HG02798 (cell line): ENCODE results near the gene C1orf21.

Experiments used
- ATAC-seq: cut with Tn5 transposase; IDR thresholded peaks from one replicate; pipeline ENCODE4 v1.9.1; 2021; ENCODE audit warnings: mild to moderate bottlenecking; ENCODE audit not compliant: unreplicated experiment, poor library complexity

Gene C1orf21

DNA sequence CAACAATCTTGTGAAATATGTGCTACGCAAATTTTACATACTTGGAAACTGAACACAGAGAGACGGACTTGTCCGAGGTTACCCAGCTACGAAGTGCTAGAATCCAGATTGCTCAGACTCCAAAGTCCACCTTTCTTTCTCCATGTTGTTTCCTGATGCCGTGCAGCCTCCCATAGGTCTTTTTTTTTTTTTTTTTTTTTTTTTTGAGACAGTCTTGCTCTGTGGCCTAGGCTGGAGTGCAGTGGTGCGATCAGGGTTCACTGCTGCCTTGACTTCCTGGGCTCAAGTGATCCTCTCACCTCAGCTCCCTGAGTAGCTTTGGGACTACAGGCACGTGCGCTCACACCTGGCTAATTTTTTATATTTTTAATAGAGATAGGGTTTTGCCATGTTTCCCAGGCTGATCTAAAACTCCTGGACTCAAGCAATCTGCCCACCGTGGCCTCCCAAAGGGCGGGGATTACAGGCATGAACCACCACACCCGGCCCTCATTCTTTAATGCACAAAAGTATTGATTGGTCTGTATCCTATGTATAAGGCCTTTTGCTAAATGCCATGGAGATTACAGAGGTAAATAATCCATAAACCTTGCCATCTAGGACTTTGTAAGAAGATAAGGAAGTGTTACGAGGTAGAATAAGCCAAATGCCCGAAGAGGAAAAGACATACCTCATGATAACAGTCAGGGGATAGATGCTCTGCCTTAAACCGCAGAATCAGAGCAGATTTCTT lies 92.8 kb downstream of the C1orf21 start:
- no peak for ATAC-seq

DNA sequence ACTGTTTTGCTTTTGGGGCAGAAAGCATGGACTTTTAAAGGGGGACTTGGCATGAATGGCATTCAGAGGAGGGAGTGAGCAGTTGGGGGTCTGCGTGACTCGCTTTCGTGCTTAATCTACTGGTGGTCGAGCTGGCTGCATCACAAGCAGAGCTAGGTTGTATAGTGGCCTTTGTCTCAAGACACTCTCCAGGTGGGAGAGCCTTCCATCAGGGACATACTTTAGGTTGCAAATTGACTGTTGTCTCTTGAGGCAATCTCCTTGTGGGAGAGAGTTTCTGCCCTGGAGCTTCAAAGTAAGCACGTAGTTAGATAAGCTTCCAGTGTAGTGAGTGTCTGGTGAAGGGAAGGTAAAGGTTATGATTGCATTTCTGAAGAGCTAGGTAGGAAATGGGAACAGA lies 93.9 kb downstream of the C1orf21 start:
- ATAC-seq = no peak

GRCh38 chr1:184482136-184482535 lies 95.3 kb downstream of the C1orf21 start:
- ATAC-seq = no peak

DNA sequence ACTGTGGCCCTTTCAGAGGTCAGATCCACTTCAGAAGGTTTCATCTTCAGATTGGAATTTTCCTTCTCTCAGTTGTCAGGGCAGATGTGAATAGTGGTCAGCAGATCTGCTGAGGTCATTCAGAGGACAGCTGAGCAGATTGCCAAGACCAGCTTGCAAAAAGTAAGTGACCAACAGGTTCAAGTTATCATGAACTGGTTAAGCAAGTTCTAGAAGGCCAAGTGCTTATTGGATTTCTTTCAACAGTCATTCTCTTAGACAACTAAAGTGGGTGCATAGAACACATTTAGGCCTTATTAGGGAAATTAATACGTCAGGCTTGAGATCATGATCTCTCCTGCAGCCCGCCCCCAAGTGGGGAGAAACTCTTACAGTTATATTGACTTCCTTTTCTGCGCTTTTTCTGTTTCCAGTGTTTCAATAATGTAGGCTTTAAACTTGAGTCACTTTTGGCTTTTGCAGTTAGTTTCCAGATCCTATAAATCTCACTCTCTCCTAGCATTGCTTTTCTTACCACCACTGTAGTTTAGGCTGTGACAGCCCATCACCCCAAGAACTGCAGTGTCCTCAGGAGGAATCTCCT lies 96.4 kb downstream of the C1orf21 start:
- ATAC-seq = no peak

GRCh38 chr1:184485751-184486723 lies 99.2 kb downstream of the C1orf21 start:
- ATAC-seq = no peak

DNA sequence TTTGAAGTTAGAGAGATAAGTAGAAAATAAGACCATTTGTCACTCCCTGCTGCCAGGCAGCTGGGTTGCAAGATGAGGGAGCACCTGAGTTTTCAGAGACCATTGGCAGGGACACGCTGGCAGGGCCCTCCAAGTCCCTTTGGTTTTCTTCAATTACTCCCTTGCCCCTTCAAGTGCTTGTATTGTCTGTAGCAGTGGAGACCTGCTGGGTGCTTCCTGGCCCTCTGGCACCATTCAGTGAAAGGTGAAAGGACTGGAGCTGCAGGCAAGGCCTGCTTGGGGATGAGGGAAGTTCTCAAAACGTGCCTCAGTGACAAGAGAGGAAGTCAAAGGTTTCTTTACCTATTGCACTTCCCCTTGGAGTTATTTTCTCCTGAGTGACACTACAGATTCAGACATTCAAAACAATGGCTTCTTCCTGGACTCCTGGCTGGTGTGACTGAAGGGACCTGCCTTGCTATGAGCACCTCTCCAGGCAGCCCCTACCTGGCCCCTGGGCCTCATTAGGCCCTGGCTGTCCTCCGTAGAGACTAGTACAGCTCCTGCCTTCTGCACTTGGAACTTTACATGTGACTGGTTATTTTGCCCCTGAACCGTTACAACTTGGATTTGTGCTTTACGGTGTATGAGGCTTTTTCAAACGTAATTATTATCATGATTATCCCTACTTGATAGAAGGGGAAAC lies 100.1 kb downstream of the C1orf21 start:
- ATAC-seq = no peak

- no peak for ATAC-seq
Measured at GRCh38 chr1:184487531-184488193, 100.8 kb downstream of the C1orf21 start.

DNA sequence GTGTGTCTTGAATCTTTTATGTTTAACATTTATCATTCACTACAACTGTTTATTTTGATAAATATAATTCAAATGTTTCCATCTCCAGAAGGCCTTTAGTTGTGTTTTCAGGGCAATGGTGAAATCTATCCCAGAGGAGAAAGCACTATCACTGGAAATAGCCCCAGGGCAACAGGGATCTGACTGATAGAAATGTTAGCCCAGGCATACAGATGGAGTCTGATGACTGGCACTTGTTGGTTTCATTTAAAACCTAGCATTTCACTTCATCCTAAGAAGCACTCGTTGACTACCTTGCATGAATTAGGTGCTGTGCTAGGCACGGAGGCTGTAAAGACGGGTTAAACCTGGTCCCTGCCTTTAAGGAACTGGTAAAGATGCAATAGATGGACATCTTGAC lies 103.1 kb downstream of the C1orf21 start:
- no peak for ATAC-seq

DNA sequence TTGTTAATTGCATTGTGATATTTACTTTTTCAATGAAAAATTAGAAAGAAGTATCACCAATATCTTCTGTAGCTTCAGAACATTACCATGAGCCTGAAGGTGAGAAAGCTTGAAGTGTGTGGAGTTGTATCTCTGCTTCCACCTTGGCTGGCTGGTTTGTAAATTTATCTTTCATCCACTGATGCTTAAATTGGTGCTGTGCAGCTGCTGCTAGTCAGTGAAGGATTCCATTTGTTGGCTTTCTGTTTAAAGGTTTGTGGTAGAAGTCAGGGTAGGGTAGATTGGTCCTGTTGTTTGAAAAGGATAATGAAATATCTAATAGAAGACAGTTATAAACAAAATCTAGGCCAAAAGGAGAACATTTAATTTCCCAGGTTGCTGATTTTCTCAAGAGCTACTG lies 105.7 kb downstream of the C1orf21 start:
- ATAC-seq = no peak

GRCh38 chr1:184493987-184494388 lies 107.2 kb downstream of the C1orf21 start:
- no peak for ATAC-seq

DNA sequence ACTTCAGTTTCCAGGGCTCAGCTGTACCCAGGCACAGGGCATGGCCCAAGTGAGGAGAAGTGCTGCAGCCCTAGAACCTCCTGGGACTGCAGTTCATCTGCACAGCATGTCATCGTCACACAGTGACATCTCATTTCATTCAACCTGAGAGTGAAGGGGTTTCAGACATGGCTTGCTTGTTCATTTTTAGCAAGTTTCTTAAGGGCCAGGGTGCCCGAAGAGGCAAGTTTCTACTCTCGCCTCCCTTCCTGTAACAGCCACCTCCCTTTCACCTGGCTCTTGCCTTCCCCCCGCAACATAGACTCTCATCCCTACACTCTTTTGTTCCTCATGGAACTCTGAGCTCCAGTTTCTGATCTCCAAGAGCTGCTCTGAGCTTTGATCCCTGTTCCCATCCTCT lies 108.1 kb downstream of the C1orf21 start:
- ATAC-seq = peak; percentile 83

GRCh38 chr1:184497959-184498723 lies 111.3 kb downstream of the C1orf21 start:
- no peak for ATAC-seq

GRCh38 chr1:184499616-184500015 lies 112.8 kb downstream of the C1orf21 start:
- ATAC-seq = no peak

GRCh38 chr1:184502161-184502560 lies 115.3 kb downstream of the C1orf21 start:
- no peak for ATAC-seq

DNA sequence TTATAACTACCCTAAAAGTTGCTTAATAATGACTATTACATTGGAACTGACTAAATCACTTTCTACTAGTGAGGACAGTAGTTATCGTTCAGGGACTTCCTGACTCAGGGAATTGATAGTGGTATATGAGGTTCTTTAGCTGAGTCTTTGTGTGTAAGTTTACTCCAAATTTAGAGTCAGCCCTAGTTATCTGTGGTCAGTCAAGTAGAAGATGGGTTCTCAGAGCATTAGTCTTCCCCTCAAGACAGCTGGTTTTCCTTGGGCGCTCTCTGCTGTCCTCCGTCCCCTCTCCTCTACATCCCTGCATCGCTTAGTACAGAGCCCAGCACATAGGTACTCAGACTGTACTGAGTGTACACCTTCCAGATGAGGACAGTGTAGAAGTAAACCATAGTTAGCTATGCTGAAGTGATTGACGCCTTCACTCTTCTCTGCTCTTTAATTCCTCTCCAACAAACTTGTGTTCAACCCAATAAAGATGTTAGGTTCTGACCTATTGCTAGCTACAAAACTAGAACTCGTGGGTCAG lies 116.5 kb downstream of the C1orf21 start:
- no peak for ATAC-seq

DNA sequence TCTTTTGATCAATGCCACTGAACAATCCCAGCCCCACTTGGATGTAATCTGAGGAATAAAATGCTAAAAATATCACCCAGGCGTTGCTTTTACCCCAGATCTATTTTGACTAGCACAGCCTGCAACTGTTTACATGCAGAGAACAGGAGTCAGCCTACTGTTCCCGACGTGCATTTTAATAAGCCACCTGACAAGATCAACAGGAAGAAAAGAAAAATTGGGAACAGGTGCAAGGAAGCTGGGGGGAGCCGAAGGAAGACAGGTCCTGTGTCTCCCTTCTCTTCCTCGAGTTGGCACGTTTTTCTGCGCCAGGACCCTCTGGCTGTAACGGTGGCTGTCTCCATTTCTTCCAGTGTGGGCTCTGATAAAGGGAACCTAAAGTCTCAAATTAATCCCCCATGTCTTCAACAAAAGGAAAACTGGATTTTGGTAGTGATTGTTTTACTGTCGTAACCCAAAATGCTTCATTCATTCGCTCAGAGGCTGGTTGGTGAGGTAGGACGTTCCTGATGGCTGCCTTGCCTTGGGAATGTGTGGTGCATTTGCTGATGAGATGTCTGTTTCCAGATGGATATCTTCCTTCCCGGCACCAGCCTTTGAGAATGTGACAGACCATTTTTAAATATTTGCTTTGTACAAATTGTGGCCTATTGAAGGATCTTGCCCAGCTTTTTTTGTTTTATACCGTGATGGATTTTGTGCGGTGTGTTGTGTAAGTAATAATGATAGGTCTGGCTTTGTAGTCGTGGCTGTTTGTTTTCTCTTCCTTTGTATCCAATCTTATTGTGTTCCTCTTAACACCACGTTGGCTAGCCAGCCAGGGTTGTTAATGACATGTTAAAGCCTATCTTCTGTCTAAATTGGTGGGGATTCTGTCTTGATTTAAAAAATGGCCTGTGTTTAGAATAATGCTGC lies 117.5 kb downstream of the C1orf21 start:
- ATAC-seq = no peak

GRCh38 chr1:184504955-184505338 lies 118.1 kb downstream of the C1orf21 start:
- no peak for ATAC-seq

GRCh38 chr1:184506481-184506880 lies 119.7 kb downstream of the C1orf21 start:
- no peak for ATAC-seq
